ENCODE results near the gene CAVIN2.

CAVIN2 gene

DNA sequence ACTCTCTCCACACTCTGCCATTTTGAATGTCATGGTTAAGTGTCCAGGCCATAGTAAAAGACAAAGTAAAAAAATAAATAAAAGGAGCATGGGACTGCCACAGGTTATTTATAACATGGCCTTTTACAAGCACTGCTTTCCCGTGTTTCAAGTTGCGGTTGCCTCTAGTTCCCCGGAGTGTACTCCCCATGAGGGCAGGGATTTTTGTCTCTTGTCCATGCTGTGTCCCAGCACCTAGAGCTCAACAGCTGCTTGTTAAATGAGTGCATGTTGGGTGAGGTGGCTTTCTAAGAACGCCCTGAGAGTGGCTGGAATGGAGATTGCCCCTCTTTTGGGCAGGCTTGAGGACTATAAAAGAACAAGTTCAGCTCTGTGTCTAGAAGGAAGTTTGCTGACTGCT, 8.4 kb downstream of the CAVIN2 start:
- no peak for FAIRE-seq

DNA sequence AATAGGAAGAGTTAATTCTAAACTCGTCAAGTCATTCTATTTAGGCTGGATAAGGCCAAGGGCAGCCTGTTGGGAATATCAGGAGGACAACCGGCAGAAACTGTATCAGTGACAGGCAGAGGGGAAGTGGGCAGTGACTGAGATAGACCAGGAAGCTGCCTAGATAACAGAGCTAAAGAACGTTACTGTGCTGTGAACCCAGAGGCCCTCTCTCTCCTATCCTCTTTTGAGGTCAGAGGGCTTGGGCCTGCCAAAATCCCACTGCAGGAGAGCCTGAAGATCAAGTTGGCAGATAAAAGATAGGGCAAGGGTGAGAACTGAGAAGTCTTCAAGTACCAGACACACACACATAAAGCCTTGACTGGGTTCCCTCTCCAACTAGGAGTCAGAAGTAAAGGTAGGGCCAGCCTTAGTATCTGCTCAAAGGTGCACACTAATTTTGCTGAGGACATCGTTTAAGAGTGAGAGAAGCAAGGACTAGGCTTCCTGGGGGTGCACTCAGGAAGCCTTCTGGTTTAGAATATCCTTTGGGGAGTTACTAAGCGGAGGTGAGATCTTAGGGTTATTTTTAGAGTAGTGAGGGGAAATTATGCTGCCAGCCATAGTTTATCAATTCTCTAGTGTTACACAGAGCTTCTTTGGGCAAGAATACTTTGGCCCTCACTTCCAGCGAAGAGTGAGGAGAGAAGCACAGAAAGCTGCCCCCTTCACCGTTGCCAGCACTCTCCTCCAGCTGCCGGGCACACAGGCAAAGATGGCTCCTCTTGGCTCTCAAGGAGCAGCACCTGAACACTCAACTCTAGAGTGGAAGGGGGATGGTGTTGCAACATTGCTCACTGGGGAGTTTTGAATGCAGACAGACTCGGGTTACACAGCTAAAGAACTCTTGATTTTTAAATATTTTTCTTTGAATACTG, 9.8 kb downstream of the CAVIN2 start:
- FAIRE-seq: no peak

DNA sequence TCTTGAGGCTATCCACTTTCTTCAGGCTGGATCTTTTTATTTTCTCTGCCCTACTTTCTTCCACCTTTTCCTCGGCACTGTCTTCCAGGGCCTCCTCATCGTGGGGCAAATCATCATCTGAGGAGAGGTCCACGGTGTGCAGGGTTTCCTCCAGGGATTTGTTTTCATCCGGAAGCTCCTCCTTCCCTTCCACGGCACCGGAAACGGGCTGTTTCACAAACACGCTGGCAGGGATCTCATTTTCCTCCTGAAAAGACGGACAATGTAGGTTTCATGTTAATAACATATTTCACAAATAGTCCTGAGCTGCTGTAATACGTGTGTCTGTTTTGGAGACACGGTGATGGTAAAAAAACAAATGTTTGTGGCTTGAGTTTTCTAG, 10.4 kb downstream of the CAVIN2 start:
- FAIRE-seq: no peak

DNA sequence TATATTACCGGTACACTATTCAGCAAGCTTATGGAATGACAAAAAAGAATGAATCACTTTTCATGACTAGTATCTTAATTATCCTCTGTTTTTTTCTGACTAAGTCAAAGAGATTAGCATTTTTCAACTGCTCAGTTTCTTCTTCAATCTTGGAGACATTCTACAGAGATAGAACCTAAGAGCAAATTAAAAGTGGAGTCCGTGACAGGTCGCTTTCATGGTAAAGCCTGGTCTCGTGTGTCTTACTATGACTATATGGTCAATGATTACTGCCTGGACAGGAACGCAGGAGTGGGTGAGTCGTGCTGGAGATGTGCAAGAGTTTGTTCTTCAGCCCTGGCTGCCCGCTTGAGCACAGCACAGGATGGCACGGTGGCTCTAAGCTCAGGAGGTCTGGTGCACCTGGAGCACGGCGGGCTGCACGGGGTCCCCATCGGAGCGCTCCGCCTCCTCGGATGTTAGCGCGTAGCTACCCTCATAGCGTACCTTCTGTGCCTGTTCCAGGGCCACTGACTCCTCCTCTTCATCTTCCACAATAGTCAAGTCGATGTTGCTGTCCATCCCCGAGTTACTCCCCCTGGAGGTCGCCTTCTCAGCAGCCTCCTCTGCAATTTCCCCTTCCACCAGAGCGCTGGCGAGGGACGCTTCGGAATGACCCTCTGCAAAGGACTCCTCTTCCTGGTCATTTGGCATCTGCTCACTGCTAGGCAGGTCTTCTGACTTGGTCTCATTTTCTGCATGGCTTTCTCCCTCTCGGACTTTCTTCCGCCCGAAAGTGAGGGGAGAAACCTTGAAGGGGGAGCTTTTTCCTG, 11.1 kb downstream of the CAVIN2 start:
- no peak for FAIRE-seq

DNA sequence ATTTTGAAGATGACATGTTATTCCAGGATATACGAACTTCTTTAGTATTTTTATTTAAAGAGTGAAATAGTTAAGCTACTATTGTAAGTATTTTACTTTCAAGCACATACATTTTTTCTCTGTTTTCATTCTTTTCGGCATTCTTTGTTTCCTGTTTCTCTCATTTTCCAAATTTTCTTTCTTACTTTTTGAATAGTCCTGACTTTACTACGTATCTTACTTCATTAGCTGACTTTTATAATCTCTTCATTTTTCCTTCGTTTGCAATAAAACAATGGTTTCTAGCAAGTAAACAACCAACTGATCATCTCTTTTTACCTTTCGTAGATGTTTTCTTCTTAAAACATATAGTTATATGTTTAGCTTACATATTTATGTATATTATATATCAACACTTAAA, 11.8 kb downstream of the CAVIN2 start:
- FAIRE-seq: no peak

DNA sequence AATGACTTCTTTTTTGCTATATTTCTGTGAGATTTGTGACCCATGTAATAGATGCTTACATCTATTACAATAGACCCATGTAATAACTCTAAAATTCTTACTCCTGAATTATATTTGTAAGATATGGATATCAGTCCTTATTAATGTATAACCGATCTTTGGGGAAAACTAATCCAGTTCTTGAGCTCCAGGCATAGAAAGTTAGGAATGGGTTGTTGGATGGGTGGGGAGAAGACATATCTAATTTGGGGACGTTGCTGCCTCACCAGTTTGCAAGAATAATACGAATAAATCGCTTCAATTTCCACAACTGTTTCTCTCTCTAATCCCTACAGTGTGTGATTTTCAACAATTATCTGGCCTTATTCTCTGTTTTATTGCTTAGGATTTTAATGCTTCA, 13.5 kb downstream of the CAVIN2 start:
- no peak for FAIRE-seq

DNA sequence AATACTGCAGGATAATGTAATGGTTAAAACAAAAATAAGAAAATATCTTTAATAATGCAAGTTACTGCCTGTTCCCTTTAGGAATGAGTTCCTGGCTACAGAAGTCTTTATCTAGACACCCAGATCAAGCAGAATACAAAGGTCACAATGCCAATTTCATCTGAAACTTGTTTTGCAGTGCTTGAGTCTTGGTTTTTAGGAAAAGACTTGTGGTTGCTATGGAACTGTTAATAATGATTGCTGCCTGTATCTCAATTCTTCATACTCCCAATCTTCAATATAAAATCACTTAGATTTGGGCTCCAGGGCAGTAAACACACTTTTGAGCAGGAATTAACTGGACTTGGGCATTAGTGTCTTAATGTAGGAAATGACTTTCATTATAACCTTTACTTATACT, 14.2 kb downstream of the CAVIN2 start:
- FAIRE-seq: no peak

DNA sequence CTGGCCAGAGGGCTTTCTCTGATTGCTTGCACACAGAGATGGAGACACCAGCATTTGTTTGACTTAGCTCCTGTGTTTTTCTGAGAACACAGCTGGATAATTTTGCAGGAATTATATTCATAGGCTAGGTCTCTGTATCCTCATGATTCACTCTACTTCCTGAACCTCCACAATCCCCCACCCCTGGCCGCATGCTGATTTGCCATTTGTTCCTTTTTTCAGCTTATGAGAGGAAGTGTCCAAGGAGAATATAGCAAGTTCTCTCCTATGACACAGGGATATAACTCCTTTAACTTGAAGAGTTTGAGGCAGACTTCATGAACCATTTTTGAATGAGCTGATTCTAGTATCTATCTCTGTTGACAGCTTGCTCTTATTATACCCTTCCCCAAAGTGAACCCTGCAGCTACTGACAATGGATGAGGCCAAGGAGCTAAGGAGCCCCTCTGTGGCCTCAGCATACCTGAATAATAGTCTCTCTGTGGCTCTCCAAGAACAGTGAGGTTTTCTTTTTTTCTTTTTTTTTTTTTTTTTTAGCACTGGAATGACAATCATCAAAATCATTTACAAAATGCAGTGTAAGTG, 15.4 kb downstream of the CAVIN2 start:
- no peak for FAIRE-seq

DNA sequence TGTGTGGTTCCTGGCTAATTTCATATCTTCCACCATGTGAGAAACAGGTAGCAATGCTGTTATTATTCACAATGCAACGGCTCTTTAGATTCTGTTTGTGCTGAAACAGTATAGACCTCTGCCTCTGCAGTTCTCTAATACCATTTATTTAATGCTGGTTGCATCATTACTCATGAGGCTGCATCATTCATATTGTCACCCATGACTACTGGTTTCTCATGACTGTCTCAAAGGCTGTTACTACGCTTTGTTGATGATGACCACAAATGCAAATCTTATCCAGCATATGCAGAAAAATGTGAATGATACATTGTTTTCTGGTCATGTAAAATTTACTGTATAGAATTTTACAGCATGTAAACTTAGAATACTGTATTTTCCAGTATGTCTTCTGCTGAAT, 22.5 kb downstream of the CAVIN2 start:
- no peak for FAIRE-seq

DNA sequence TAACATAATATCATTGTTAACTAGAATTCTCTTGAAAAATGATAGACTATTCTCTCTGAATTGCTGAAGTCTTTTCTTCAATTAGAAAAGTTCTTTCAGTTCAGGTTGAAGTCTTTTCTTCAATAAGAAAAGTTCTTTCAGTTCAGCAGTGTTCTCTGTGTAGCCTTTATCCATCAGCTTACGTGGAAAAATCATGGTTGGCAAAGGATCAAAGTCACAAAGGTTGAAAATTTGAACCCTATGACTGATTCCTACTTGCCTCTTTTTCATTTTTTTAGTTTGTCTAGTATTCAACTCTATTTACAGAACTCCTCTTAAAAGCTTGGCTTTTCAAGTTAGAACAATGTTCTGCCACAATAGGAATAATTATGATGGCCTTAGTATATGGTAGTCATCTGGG, 25.8 kb downstream of the CAVIN2 start:
- FAIRE-seq: no peak

DNA sequence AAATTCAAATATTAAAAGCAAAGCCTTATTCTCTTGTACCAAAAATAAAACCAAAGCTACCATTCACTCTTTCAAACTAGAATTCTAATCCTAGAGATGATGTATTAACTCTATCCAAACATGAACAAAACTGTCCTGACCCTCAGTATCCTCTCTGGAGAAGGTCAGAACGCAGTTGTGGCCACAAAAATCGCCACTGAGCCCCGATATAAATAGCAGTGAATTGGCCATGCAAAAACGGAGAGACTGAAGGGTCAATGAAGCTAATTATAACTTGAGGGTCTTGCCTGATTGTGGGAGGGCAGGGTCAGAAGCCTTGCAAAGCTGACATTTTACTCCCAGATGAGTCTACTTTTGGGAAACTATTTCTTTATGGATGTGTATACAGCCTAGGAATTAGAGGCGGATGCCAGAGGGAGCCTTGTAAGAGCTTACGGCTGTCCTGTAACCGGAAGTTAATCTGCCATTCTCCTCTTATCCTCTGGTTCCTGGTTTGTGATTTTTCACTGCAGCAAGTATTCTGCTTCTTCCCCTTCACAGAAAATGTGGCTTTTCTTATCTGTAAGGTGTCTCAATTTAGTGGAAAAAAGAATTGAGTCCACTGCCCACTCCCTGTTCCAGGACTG, 28.1 kb downstream of the CAVIN2 start:
- no peak for FAIRE-seq

DNA sequence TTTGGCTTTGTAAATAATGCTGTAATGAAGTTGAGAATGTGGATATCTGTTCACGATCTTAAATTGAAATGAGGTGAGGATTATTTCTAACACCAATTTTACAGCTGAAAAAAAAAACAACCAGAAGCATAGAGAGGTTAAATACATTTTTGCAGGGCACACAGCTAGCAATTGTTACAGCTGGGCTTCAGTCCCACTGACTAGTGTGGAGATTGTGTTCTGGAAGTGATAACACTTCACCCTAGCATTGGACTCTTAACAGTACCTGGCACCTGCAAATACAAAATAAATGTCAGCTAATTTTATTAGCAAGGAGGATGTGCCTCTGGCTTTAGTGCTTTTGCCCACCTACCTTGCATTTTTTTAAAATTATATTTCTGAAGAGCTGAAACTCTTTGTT, 28.8 kb downstream of the CAVIN2 start:
- no peak for FAIRE-seq

DNA sequence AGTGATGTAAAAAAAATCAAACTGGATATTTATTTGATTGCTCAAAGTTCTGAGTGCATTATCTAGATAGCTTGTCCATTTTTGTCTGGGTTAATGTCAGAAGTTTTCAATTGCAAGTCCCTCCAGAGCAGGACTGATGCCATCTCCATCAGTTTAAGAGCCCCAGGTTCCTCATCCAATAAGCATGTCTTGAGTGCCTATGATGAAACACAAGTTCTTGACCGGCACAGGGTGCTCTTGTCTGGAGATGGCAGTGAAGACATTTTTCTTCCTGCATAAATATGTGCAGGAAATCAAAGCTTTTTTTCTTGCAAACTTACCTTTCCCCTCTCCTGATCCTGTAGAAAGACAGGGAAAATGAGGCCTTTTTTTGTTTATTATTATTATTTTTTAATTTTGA, 31.9 kb downstream of the CAVIN2 start:
- no peak for FAIRE-seq

DNA sequence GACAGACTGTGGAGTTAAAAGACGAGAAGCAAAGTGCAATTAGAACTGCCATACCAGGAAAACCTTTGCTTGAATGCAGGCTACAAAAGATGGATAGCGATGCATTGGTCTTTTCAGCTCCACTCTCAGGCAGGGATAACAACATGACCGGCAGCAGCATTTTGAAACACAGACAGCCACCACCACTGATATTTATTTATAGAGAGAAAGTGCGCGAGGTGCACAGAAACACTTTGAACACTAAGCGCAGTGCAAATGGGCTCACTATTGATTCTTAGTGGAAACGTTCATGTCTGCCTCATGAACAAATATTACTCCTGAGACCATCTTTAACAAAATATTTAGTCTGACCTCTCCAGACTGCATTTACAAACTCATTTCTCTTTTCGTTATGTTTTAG, 32.9 kb downstream of the CAVIN2 start:
- no peak for FAIRE-seq

DNA sequence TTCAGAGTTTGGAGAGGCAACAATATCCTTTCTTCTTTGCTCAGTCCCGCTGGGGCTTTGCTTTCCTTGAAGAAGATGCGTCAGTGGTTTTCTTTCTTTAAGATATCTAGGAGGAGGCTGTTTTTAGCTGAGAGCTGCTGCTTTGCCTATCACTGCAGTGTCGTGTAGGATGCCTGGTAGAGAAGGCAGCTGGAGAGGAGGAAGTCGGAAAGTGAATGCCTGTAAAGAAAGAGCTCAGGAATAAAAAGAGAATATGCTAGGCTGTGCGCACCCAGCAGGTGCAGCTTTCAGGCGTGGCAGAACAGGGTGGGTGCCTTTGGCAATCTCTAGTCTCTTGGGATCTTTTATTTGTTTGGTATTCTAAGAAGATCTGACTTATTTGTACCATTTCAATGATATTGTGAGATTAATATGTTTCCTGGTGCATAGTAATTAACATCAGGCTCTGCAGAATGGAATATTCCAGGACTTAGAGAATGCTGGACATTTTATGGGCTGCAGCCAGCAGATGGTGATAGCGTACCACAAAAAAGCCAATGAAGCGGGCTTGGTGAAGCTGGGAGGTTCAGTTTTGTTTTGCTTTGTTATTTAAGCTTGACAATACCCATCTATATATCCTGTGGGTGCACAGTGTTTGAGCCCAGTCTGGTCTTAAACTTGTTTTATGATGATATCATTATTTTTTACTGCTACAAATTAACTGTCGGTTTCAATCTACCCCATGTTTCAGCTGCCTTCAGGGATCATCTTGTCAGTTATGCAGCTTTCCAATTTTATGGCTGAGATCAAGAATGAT, 34.9 kb downstream of the CAVIN2 start:
- peak; percentile 81 for FAIRE-seq

DNA sequence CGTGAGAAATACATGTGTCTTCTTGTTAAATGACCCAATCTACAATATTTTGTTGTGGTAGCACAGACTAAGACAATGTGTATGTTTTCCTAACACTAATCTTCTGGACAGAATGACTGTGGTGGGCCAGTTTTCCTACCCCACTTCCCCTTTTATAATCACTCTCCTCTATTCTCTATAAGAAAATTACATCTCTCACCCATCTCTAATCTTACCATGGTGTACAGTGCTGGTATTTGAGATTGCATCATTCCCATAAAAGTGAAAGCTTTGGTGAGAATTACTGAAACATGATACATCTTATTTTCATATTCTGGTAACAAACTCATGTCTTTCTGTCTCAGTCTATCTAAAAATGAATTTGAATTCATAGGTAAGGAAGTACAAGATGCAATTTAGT, 40.5 kb downstream of the CAVIN2 start:
- no peak for FAIRE-seq

DNA sequence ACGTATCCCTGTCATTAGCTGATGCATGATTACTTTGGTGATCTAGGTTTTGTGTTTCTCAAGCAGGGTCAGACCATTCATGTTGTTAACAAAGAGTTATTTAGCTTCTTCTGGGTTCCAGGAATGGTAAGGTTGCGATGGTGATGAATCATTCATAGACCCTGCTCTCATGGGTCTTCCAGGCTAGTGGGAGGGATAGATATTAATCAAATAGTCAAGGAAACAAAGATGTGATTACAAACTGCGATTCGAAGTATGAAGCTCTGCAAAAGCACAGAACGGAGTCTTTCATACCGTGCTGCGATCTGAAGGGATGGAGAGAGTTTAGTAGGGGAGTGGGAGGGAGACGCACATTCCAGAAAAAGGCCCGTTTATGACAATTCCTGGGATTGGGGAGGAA, 42.1 kb downstream of the CAVIN2 start:
- no peak for FAIRE-seq

DNA sequence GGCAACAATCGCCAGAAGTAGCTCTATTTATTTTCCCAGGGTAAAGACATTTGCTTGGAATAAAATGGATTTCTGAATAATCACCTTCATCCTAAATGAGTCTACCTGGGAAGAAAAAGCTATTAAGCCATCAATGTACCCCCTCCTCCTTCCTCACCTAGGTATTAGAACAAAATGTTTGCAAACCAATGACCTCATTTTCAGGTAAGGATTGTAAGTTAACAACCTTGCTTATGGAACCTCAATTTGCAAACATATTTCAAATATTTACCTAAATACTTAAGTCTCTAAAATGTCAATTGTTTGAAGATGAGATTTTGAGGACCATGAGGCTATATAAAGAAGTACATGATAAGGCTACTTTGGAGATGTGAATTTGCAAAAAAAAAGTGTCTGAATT, 43.9 kb downstream of the CAVIN2 start:
- FAIRE-seq: no peak

DNA sequence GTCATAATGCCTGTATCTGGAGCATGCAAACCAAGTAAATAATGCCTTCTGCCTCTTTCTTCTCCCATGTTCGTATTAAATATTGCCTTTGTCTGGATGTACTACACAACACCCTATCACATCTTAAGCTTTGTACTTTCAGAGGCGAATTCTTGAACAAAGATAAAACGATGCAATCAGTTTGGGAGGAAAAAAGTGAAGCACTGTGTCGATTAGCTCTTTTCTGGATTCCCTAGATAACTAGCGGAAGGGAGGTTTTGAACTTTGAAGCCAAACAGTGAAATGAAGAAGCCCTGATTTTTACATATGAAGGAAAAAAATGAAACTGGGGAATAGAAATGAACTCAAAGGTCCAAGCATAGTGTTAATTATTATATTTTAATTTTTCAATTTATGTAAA, 44.7 kb downstream of the CAVIN2 start:
- no peak for FAIRE-seq

DNA sequence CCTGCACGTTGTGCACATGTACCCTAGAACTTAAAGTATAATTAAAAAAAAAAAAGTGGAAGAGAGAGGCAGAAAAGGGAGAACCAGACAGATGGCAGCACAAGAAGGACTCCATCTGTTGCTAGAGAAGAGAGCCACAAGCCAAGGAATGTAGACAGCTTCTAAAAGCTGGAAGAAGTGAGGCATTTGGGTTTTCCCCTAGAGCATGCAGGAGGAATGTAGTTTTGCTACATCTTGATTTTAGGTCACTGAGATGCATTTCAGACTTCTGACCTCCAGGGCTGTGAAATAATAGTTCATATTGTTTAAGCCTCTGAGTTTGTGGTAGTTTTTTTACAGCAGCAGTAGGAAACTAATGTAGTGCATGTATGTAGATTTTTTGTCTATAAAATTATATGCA, 46.0 kb downstream of the CAVIN2 start:
- no peak for FAIRE-seq

DNA sequence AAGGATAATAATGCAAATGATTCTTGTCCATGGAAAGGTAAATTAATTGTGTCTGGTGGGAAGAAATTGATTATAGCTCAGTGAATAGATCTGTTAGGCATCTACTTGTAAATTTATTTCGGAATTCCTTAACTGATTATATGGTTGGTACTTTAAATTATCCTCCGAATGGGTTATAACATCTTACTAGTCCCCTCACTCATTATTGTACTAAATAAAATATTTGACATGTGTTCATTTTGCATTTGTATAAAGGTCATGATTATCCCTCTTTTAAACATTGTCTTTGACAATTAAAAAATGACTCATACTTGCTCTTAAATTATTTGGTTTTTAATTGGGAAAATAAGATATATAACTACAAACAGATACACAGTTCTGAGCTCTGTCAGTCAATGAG, 47.4 kb downstream of the CAVIN2 start:
- no peak for FAIRE-seq
